Activated CD4-positive, alpha-beta T cell treated with anti-CD3 and anti-CD28 coated beads for 24 hours (primary cell): ENCODE results near the gene PXK.

Source experiments
- DNase-seq, 2 donors: peaks; one replicate each; pipeline ENCODE4 v3.0.0-alpha.2; 2020; ENCODE audit warnings: low read depth in 2 of 2

PXK gene

DNA sequence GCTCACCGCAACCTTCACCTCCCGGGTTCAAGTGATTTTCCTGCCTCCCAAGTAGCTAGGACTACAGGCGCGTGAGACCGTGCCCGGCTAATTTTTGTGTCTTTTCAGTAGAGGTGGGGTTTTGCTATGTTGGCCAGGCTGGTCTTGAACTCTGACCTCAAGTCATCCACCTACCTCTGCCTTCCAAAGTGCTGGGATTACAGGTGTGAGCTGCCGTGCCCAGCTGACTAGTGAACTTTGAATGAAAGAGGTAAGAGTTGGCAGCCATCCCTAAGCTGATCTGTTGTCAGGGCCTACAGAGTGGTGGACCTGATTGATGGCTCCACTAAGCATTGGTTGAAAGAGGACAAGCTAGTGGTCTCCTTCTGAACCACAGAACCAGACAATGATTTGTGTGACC is 15.3 kb downstream of the PXK start:
- DNase-seq = no peak

DNA sequence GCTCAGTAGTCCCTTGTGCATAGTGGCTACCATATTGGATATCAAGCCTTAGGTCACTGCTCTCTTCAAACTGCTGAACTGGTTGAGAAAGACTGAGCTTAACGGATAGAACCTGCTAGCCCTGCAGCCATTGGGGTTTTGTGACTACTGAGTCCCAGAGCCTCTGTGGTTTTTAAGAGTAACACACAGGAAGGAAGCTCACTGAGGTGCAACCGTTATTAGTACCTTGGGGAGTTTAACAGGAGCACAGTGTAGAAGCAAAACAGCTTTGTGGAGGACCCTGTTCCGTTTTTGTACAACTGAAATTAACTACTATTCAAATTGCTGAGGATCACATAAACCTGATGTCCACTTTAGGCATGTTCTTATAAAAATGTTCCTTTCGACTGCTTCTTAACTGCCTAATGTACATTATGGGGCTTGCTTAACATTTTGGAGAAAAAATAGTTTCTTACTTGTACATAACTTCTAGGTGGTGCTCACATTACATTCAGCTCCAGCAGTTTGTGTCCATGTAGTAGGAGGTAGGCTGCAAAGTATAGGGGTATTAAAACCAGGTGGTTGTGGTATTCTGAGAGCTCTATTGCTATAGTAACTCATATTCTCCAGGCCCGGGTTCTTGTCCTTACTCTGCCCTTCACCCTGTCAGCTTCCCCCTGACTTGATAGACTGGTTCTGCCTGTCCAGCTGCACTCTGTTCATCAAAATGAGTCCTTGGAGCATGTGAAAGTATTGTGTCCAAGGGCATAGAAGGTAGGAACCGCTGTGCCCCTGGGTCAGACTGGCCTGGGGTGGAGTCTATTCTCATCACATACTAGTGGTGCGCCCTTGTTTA is 17.3 kb downstream of the PXK start:
- no peak for DNase-seq

DNA sequence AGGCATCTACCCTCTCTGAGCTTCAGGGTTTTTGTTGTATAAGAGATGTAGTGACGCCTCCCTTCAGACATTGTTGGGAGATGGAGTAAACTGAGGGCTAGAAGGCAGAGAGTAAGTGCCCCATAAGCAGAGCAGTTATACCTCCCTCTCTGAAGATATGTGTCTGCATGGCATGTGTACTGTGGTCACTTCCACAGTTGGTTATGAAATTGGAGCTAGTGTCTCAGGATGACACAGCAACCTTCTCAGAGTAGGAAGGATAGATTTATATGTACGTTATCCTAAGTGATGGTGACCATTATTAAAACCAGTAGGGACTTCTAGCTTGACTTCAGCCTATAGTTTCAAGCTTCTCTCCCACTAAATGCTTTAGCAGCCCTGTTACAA is 17.9 kb downstream of the PXK start:
- DNase-seq = no peak

DNA sequence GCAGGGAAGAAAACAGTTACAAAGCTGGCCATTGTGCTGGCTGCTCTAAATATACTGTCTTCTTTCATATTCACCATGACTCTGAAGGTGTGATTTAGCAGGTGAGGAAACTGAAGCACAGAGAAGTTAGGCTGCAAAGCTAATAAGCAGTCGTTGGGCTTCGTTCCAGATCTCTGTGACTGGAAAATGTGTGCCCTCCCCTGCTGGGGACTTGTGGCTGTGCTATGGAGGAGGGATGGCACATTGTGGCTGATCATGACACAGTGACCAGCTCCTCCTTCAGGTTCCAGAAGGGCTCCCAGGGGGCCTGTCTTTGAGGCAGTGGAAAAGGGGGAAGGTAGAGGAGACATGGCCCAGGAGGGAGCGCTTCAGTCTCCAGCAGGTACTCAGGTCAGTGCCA is 19.2 kb downstream of the PXK start:
- no peak for DNase-seq

DNA sequence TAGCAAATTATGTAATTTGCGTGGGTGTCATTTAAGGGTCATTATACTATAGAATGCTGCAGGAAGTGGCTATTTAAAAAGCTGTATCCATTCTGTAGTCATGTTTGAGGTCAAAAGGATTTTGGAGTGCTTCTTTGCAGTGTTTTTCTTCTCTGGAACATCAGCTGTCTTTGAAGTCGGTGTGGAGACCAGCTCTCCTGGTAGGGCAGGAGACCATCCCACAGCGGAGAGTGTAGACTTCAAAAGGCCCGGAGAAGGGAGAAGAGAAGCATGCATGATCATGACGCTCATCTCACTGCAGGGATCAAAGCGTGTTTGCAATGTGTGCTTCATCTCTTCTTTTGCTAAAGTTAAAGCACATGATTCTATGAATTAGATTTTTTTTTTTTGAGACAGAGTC is 19.9 kb downstream of the PXK start:
- DNase-seq = no peak

DNA sequence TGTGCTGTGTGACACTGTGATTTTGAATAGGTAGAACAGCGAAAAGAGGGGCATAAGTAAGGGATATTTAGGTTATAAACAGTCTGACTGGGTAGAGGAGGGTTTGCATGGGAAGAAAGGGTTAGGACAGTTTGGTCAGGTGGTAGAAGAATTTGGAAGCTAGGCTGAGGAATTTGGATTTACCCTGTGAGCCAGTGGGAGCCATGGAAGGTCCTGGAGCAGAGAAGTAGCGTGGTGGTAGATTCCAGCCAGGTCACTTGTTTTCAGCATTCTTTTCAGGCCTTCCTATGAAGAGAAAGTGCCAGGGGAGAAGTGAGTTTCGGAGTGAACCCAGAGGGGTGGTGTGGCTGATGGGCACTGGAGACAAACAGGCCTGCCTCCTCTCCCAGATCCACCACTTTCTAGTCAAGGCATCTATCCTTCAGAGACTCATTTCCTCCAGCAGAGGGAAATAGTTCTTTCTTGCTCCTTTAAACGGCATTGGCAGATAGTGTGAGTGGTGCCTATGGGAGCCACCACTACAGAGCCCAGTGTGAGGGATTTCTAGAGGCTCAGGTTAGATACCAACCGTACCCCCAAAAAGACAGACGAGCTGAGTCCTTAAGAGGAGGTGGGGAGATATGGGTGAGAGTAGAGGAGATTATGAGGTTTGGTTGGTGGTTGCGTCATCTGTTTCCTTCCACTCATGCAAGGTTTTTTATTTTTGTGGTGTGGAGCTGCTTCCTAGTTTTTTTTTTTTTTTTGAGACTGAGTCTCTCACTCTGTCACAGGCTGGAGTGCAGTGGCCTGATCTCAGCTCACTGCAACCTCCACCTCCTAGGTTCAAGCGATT is 21.2 kb downstream of the PXK start:
- no peak for DNase-seq

DNA sequence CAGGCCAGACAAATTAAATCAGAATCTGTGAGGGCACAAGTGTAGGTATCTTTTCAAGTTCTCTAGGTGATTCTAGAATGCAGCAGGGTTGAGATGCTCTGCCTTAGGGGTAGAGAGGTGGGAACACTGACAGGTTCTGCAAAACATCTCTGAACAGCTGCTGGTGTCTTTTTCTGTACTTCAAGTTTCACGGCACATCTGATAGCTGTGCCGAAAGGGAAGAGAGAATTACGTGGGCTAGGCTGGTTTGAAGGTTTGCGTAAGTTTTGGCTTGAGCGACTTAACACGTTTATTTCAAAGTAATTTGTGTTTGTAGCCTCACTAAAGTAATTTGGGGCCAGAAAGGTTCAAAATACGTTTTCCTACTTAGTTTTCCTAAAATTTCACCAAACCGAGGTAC is 22.5 kb downstream of the PXK start:
- DNase-seq = no peak

DNA sequence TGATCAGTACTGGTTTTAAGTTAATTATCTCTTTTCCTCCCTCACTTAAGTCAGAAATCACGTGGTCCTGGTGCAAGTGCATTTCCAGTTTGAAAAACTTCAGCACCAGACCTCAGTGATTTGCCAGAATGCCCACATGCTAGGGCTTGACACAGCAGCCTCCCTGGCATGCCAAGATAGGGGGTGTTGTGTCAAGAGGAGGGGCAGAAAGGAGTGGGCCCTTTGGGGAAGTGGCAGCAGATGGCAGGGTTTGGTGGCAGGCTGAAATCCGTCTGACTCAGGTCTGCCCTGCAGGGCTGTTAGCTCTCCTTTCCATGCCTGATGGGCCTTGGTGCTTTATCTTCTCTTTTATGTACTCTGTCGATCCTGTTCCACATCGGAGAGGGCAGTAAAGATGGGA is 23.4 kb downstream of the PXK start:
- no peak for DNase-seq

DNA sequence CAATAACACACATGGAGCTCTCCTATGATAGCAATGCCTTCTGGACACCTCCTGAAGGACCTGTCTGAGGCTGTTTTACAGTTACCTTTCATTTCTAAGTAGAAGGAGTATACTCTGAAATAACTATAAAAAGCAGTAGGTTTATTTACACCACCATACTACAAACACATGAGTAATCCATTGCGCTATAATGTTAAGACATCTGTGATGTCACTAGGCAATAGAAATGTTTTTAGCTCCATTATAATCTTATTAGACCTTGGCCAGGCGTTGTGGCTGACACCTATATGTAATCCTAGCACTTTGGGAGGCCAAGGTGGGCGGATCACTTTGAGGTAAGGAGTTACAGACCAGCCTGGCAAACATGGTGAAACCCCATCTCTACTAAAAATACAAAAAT is 24.7 kb downstream of the PXK start:
- no peak for DNase-seq

DNA sequence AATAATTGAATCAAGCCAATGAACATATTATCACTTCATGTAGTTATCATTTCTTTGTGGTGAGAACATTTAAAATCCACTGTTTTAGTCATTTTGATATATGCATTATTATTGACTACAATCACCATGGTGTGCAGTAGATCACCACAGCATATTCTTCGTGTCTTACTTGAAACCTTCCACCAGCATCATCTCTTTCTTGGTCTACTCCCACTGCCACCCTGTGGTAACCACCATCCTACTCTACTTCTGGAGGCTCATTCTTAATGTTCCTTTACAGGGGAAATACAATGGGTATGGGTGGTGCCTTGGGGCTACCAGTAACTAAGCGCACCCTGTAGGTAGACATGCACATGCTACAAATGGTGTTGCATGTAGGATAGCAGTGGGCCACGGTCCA is 25.4 kb downstream of the PXK start:
- DNase-seq = no peak

DNA sequence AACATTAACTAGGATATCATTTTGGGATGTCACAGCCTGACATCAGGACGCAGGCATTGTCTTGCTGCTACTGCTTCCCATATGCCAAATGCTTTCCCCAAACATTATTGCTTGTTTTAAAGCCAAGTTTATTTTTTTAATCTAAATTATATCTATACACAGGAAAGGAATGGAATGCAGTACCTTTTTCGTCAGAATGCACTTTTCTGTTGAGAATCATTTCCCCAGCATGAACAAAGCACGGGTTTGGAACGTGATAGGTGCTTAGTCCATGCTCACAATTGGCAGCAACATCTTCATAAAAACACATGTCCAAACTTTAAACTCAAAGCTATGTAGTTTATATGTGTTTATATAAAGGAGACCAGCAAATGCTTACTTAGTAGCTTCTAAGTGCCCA is 26.1 kb downstream of the PXK start:
- DNase-seq = no peak

DNA sequence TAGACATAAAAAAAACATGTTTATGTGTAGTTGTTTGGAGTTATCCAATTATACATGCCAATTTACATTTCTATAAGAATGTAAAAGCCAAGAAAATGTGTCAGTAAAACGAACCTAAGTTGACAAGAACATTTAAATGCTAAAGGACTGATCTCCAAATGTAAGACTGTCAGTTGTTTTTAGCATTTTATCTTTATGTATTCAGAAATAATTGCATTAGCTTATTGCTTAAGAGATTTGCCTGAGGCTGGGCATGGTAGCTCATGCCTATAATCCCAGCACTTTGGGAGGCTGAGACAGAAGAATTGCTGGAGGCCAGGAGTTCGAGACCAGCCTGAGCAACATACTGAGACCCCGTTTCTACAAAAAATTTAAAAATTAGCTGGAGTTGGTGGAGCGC is 26.9 kb downstream of the PXK start:
- DNase-seq = no peak

DNA sequence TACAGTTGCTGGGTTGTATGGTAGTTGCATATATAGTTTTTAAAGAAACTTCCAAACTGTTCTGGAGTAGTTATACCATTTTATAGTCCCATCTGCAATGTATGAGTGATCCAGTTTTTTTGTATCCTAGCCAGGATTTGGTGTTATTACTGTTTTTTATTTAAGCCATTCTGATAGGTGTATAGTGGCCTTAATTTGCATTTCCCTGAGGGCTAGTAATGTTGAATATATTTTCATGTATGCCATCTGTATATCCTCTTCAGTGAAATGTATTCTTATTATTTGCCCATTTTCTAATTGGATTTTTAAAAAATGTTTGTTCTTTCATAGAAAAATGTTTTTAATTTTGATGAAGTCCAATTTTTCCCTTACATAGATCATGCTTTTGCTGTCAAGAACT is 29.2 kb downstream of the PXK start:
- no peak for DNase-seq

DNA sequence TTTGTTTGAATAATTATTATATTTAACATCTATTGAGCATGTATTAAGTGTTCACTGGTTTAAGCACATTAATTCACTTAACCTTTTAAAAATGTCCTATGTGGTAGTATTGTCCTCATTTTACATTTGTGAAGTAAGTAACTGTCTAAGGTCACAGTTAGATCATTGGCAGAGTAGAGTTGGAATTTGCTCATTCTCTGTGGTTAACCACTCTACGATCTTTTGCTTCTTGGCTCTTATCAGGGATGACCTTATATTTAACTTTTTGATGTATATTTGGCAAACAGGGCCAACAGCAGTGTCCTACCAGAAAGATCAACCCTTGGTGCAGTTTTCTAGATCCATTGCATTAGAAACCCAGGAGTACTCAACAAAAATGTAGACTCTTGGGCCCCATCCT is 34.0 kb downstream of the PXK start:
- no peak for DNase-seq

DNA sequence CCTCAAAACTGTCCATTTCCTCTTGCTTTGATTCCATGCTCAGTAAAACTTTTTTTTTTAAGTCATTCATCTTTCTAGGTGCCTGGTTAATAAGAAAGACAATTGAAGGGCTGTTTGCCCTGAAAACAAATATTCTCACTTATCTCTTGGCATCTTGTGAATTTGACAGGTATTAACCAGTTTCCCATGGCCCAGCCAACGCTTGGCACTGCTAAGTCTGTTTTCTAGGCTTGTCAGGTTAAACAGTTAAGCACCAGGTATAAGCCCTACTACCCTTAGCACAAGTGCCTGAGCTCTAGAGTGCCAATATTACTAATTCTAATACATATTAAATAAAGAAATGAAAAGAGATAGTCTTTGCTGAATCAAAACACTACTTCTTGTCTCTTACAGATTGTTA is 36.3 kb downstream of the PXK start:
- DNase-seq = no peak

DNA sequence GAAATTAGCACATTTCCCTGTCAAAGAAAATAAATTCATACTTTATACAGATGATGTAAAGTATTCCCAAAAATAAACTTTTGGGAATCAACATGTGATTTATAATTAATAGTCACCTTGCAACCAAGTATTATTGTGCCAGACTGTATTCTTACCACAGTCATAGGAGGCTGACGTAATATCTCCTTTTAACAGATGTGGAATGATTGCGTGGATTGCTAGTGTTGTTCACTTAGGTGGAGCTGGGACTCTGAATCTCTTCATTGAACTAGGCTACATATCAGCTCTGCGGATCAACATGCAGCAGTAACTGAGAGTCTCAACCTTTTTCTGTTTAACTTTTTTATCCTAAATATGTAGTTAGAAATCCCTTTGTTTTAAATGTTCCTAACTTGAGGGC is 37.2 kb downstream of the PXK start:
- DNase-seq = no peak

DNA sequence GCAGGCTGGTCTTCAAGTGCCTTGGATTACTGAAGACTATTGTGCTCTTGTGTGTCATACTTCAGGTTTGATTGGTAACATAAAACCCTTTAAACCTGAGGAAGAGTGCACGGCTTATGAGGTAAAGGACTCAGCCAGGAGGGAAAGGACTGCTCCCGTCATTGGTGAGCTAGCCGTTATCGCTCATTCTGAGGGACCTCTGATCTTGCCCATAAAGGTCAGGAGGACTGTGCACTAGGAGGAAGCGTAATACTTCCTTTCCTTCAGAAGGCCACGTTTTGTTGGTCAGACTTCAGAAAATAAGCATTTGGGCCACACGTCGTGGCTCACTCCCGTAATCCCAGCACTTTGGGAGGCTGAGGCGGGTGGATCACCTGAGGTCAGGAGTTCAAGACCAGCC is 37.7 kb downstream of the PXK start:
- DNase-seq = no peak

DNA sequence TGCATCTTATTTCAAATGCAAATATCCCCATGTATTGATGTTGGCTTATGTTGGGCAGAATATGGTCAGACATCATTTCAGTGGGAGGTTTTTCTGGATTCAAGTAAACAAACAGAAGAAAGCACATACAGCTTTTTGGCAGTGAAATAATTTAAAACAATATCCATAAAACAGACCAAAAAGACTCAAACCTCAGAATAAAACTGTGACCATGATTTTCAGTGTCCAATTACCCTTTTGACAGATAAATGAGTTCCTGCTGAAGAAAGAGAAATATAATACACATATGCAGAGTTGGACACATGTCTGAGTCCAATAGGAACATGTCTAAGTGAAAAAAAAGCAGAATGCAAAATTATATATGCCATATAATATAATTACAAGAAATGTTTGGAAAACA is 39.1 kb downstream of the PXK start:
- no peak for DNase-seq

DNA sequence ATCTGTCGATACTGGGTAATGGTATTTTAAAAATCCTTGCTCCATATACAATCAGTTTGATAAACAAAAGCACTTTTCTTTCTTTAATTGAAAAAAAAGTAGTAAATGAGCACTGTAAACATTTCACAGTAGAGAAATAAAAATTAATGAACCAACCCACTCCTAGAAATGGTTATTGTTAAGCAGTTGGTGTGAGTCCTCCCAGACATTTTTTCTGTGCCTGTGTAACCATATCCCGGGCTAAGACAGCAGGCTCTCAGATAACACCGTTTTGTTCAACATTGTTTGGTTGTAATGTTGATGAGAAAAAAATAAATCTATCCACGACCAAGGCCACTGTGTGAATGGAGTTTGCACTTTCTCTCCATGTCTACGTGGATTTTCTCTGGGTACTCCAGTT is 42.6 kb downstream of the PXK start:
- DNase-seq = no peak

DNA sequence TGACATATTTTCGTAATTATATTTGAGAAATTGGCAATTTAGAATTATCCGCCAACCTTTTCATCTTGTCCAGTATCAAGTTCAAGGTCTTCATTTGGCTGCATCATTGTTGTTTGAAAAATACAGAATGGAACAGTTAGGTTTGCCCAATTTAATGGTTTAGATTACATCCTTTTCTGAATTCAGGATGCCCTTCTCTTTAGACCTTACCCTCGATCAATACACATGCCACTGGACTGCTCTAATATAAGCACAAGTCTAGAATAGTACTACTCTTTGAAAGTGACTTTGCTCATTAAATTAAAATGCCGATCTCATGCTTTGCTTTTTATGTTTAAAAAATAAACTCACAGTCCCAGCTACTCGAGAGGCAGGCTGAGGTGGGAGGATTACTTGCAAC is 44.5 kb downstream of the PXK start:
- DNase-seq = no peak

DNA sequence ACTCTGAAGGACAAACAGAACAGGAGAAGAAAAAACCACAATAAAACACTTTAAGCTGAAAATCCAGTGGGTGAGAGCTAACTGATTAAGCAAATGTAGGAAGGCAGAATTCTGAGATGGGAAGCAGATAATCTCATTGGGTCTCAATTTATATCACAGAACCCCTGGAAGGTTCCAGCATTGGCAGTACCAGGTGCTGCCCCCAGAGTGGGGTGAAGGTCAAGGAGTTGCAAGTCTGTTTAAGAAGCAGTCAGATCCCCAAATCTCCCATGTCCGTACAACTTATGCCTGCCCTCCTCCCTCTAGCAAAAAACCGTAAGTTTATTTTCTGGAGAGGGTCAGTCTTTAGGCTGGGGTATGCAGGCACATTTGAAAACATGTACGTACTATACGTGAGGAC is 45.1 kb downstream of the PXK start:
- DNase-seq = no peak

DNA sequence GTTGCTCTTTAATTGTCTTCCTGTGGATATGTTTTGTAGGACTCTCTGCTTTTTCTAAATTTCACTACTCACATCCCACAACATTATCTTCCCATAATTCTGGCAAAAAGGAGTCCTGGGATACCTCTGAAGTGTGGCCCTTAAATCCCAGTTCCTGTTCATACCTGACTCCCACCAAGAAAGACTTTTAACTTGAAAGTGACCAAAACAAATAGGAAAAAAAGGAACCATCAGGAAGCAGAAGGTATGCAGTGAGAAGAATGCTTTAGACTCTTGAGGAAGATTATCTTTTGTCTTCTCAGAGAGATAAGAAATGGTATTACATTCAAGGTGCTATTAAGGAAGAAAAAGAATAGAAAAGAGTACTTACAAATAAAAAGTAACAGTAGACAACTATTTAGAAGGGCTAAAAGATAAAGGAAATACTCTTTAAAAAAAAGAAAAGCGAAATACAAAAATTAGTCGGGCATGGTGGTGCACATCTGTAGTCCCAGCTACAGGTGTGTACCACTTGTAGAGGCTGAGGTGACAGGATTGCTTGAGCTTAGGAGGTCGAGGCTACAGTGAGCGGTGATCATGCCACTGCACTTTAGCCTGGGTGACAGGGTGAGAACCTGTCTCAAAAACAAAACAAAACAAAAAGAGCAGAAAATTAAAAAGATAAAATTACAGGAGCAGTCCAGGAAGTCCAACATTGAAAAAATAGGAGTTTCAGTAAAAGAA is 46.8 kb downstream of the PXK start:
- no peak for DNase-seq

DNA sequence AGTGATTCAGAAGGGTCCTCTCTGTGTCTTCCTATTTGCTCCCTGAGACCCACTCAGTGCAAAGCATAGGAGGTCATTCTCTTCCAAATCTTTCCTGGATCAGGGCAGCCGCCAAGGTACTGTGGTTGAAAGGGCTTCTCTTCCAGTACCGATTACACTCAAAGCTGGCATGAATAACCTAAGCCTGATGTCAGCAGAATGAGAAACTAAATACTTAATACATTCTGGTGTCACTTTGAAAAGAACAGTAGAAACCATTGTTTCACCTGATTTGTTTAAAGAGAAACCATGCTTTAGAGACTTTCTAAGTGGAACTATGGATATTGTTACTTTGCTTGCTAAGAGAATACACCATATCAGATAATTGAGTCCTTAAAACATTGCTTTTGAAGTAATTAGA is 50.8 kb downstream of the PXK start:
- no peak for DNase-seq
